Mesenchymal stem cell (in vitro differentiated cells and primary cell): ENCODE data around the gene ASIP.

Source experiments
- DNase-seq: peaks from one replicate; pipeline ENCODE4 v3.0.0-alpha.2; 2013
- H2AFZ ChIP-seq: one replicate; pipeline ENCODE4 v1.6.1; 2013; ENCODE audit warnings: low read depth, mild to moderate bottlenecking, control low read depth, inconsistent platforms, low read length, moderate library complexity
- H2AK5ac ChIP-seq: 2 replicates; pipeline ENCODE4 v1.6.1; 2013; ENCODE audit warnings: low read length, moderate library complexity, mild to moderate bottlenecking, inconsistent platforms; ENCODE audit not compliant: severe bottlenecking
- H2BK120ac ChIP-seq: one replicate; pipeline ENCODE4 v1.6.1; 2013; ENCODE audit warnings: low read depth, mild to moderate bottlenecking, inconsistent platforms, low read length, moderate library complexity
- H2BK12ac ChIP-seq, 2 experiments: one replicate each; pipeline ENCODE4 v1.6.1; 2013; ENCODE audit warnings: inconsistent platforms in 2 of 2, low read length in 2 of 2, mild to moderate bottlenecking in 2 of 2, moderate library complexity in 2 of 2, control low read depth in 1 of 2
- H2BK15ac ChIP-seq: one replicate; pipeline ENCODE4 v1.6.1; 2013; ENCODE audit warnings: mild to moderate bottlenecking, low read depth, inconsistent platforms; ENCODE audit not compliant: poor library complexity, severe bottlenecking
- H2BK5ac ChIP-seq: 2 replicates; pipeline ENCODE4 v1.6.1; 2013; ENCODE audit warnings: low read depth, mild to moderate bottlenecking, low read length, control low read depth, inconsistent platforms; ENCODE audit not compliant: poor library complexity, severe bottlenecking
- H3K14ac ChIP-seq, 2 experiments: one replicate each; pipeline ENCODE4 v1.6.1; 2013; ENCODE audit warnings: inconsistent platforms in 2 of 2, low read length in 2 of 2, control low read depth in 1 of 2, mild to moderate bottlenecking in 1 of 2, moderate library complexity in 1 of 2
- H3K18ac ChIP-seq, 2 experiments: one replicate each; pipeline ENCODE4 v1.6.1; 2013; ENCODE audit warnings: inconsistent platforms in 2 of 2, low read length in 2 of 2, control low read depth in 1 of 2, low read depth in 1 of 2, mild to moderate bottlenecking in 1 of 2
- H3K23ac ChIP-seq, 2 experiments: one replicate each; pipeline ENCODE4 v1.6.1; 2013; ENCODE audit warnings: inconsistent platforms in 2 of 2, low read length in 2 of 2, mild to moderate bottlenecking in 2 of 2, moderate library complexity in 2 of 2, control low read depth in 1 of 2
- H3K27ac ChIP-seq: 2 replicates; pipeline ENCODE4 v1.5.1; 2013; ENCODE audit warnings: mild to moderate bottlenecking, moderate library complexity, low read length, control low read depth, inconsistent platforms; ENCODE audit not compliant: poor library complexity, severe bottlenecking
- H3K27me3 ChIP-seq, 2 experiments: 2 replicates each; pipeline versions ENCODE4 v1.6.1 to v1.7.0; 2013; ENCODE audit warnings: low read length in 2 of 2, mild to moderate bottlenecking in 2 of 2, moderate library complexity in 2 of 2, control low read depth in 1 of 2, inconsistent platforms in 1 of 2; ENCODE audit not compliant: control insufficient read depth in 1 of 2, insufficient read depth in 1 of 2
- H3K36me3 ChIP-seq, 2 experiments: 2 replicates each; pipeline versions ENCODE4 v1.6.1 to v1.7.0; 2013; ENCODE audit warnings: low read length in 2 of 2, control low read depth in 1 of 2, inconsistent platforms in 1 of 2, low read depth in 1 of 2, mild to moderate bottlenecking in 1 of 2; ENCODE audit not compliant: insufficient read depth in 2 of 2, control insufficient read depth in 1 of 2
- H3K4ac ChIP-seq, 2 experiments: one replicate each; pipeline ENCODE4 v1.6.1; 2013; ENCODE audit warnings: inconsistent platforms in 2 of 2, low read length in 2 of 2, mild to moderate bottlenecking in 2 of 2, moderate library complexity in 2 of 2, control low read depth in 1 of 2, low read depth in 1 of 2
- H3K4me1 ChIP-seq: 2 replicates; pipeline ENCODE4 v1.6.1; 2013; ENCODE audit warnings: low read depth, low read length, control low read depth; ENCODE audit not compliant: control insufficient read depth, insufficient read depth
- H3K4me2 ChIP-seq: 2 replicates; pipeline ENCODE4 v1.6.1; 2013; ENCODE audit warnings: low read length, mild to moderate bottlenecking, inconsistent platforms; ENCODE audit not compliant: poor library complexity, severe bottlenecking
- H3K4me3 ChIP-seq, 2 experiments: 2 replicates each; pipeline versions ENCODE4 v1.5.1 to v1.7.0; 2013; ENCODE audit warnings: low read length in 2 of 2, mild to moderate bottlenecking in 2 of 2, control low read depth in 1 of 2, low read depth in 1 of 2; ENCODE audit not compliant: insufficient read depth in 1 of 2
- H3K79me1 ChIP-seq: replicated peaks from 2 replicates; pipeline ENCODE4 v1.6.1; 2013; ENCODE audit warnings: mild to moderate bottlenecking, control low read depth, low read length, inconsistent platforms; ENCODE audit not compliant: poor library complexity, severe bottlenecking
- H3K9ac ChIP-seq: 2 replicates; pipeline ENCODE4 v1.7.0; 2013; ENCODE audit warnings: mild to moderate bottlenecking, low read length, moderate library complexity
- H3K9me3 ChIP-seq: 2 replicates; pipeline ENCODE4 v1.7.0; 2013; ENCODE audit warnings: mild to moderate bottlenecking, low read length; ENCODE audit not compliant: control insufficient read depth
- H4K8ac ChIP-seq: one replicate; pipeline ENCODE4 v1.6.1; 2013; ENCODE audit warnings: inconsistent platforms, mild to moderate bottlenecking, low read length, moderate library complexity
- H4K91ac ChIP-seq: one replicate; pipeline ENCODE4 v1.6.1; 2013; ENCODE audit warnings: mild to moderate bottlenecking, low read length, inconsistent platforms
- WGBS: methylation state at CpG from one replicate; pipeline ENCODE4 v1.1.7; 2013; ENCODE audit warnings: mixed read lengths; 5-methylcytosine and 5-hydroxymethylcytosine counted together

ASIP gene

DNA sequence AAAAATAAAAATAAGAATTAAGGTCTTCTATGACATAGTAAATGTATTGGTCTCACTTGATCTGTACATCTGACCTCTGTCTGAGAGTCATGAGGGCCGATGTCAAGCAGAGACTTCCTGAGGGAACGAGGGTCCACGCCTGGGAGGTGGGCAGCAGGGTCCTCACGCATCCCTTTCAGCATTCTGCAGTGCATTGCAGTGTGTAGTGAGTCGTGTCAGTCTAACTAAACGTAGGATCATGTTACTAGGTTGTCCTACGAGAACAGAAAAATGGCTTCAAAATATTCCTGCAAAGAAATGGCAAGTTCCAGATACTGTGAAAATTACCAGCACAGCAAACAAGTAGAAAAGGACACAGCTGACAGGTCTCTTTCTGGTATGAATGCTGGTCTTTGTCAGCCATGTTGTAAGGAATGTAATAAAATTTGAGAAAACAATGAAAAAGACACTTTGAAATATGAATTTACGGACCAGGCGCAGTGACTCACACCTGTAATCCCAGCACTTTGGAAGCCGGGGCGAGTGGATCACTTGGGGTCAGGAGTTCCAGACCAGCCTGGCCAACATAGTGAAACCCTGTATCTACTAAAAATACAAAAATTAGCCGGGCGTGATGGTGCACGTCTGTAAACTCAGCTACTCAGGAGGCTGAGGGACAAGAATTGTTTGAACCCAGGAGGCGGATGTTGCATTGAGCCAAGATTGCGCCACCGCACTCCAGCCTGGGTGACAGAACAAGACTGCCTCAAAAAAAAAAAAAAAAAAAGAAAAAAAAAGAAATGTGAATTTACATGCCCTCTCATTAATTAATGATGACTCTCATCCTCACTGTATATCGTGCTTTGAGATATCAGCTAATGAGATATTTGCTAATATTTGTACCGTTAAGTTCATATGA, 64.4 kb downstream of the ASIP start:
- Histone ChIP-seq H3K9me3 (no peaks in the 10 kb centered on the region), H2BK12ac (no peak overlapping the region), H3K27ac (no peak overlapping the region), H3K4me2 (no peak overlapping the region), H3K27me3 (no peaks in the 10 kb centered on the region), H3K4me3 (no peak overlapping the region), H3K36me3 (no peaks in the 10 kb centered on the region), H2BK5ac (no peak overlapping the region), H3K14ac (no peak overlapping the region), H3K9ac (no peak overlapping the region), H3K4ac (no peak overlapping the region), H4K91ac (no peak overlapping the region), H2BK15ac (no peak overlapping the region), H2BK120ac (no peak overlapping the region), H2AFZ (no peak overlapping the region), H4K8ac (no peak overlapping the region), H3K18ac (no peak overlapping the region), H3K79me1 (peaks cover 2% of the 10 kb centered on the region), H2AK5ac (no peak overlapping the region), H3K23ac (no peak overlapping the region), H3K4me1 (peaks cover 17% of the 10 kb centered on the region)
- DNase-seq, result no peak
- 74% methylated on average over 13 of the region's 19 CpGs for WGBS

DNA sequence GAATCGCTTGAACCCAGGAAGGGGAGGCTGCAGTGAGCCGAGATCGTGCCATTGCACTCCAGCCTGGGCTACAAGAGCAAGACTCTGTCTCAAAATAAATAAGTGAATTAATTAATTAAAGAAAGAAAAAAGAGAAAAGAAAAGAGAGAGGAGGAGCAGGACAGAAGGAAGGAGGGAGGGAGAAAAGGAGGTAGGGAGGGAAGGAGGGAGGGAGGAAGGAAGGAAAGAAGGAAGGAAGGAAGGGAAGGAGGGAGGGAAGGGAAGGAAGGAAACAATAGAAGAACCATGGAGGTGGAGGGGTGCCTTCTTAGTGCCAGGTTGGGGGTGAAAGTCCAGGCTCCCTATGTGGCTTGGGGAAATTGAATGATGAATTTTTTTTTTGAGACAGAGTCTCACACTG, 68.5 kb downstream of the ASIP start:
- Histone ChIP-seq H2AFZ (no peak overlapping the region), H2BK12ac (no peak overlapping the region), H3K36me3 (no peaks in the 10 kb centered on the region), H4K91ac (no peak overlapping the region), H3K9ac (no peak overlapping the region), H2AK5ac (no peak overlapping the region), H3K4me1 (peaks cover 21% of the 10 kb centered on the region), H4K8ac (no peak overlapping the region), H3K4me3 (no peak overlapping the region), H3K27me3 (peaks cover 4 to 8% of the 10 kb centered on the region in 2 experiments), H2BK120ac (no peak overlapping the region), H3K4me2 (no peak overlapping the region), H3K18ac (no peak overlapping the region), H2BK5ac (no peak overlapping the region), H3K9me3 (no peaks in the 10 kb centered on the region), H3K79me1 (no peaks in the 10 kb centered on the region), H2BK15ac (no peak overlapping the region), H3K23ac (no peak overlapping the region), H3K14ac (no peak overlapping the region), H3K27ac (no peak overlapping the region), H3K4ac (no peak overlapping the region)
- WGBS, result 100% methylated on average over 1 of the region's 3 CpGs
- no peak for DNase-seq

DNA sequence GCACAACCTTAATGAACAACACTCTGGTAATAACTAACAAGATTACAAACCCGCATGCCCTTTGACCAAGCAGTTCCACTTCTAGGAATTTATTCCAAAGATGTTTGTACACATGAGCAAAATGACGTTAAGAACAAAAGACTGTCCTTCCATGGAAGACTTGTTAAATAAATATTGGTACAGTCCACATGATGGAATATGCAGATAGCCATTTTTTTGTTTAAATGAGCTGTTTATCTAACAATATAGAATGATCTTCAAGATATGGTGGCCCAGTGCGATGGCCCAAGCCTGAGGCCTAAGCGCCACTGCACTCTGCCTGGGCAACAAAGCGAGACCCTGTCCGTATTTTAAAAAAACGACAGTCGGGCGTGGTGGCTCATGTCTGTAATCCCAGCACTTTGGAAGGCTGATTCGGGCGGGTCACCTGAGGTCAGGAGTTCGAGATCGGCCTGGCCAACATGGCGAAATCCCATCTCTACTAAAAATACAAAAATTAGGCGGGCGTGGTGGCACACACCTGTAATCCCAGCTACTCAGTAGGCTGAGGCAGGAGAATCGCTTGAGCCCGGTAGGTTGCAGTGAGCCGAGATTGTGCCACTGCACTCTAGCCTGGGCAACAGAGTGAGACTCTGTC, 69.4 kb downstream of the ASIP start:
- Histone ChIP-seq H3K4me2 (no peak overlapping the region), H3K18ac (no peak overlapping the region), H2BK5ac (no peak overlapping the region), H3K23ac (no peak overlapping the region), H4K8ac (no peak overlapping the region), H3K9me3 (no peaks in the 10 kb centered on the region), H2AFZ (no peak overlapping the region), H3K27ac (no peak overlapping the region), H3K14ac (no peak overlapping the region), H3K4me3 (no peak overlapping the region), H2BK120ac (no peak overlapping the region), H4K91ac (no peak overlapping the region), H3K36me3 (no peaks in the 10 kb centered on the region), H3K9ac (no peak overlapping the region), H2BK12ac (no peak overlapping the region), H2BK15ac (no peak overlapping the region), H3K27me3 (peaks cover 4 to 8% of the 10 kb centered on the region in 2 experiments), H3K4me1 (peaks cover 19% of the 10 kb centered on the region), H3K4ac (no peak overlapping the region), H3K79me1 (no peaks in the 10 kb centered on the region), H2AK5ac (no peak overlapping the region)
- WGBS, result 89% methylated on average over 18 of the region's 19 CpGs
- DNase-seq, result no peak
